ENCODE results near the gene ARHGDIB. TPM values are rescaled to one million over a fixed set of nuclear protein-coding genes. Genes with fewer than 3 reads are reported as not detected.

ARHGDIB gene
- total and polyA plus RNA-seq, 2 of the 4 experiments (the other 2 are of a cell fraction): 24.9 to 30.7 TPM

GRCh38 chr12:15004421-15004820 lies 43.0 kb upstream of the ARHGDIB start:
- intact Hi-C loops (cut with micrococcal nuclease): no loop called here
- Histone ChIP-seq H2AK9ac (replicated peaks; ENCODE audit: low read depth, low read length, poor library complexity) (no peak overlapping the region), H4K8ac (ENCODE audit: low read depth in 2 of 2, low read length in 2 of 2) (no peak overlapping the region), H4K91ac (ENCODE audit: insufficient read depth, low read depth, low read length) (no peak overlapping the region), H3K36me3 (ENCODE audit: control insufficient read depth, insufficient read depth, low read length) (no peaks in the 10 kb centered on the region), H3K27ac (ENCODE audit: insufficient read depth, low read length) (no peak overlapping the region), H4K5ac (ENCODE audit: low read depth, low read length) (no peak overlapping the region), H3K56ac (ENCODE audit: extremely low read depth, insufficient read depth, low read length) (no peak overlapping the region), H3K23ac (ENCODE audit: low read depth, low read length) (no peak overlapping the region), H4K20me1 (ENCODE audit: insufficient read depth, low read length) (no peaks in the 10 kb centered on the region), H3K79me1 (ENCODE audit: low read depth in 1 of 2, low read length in 2 of 2) (no peaks in the 10 kb centered on the region), H3K4me2 (ENCODE audit: low read depth, low read length) (no peak overlapping the region), H2BK120ac (ENCODE audit: low read depth, low read length) (no peak overlapping the region), H3K14ac (replicated peaks; ENCODE audit: low read depth, low read length) (no peak overlapping the region), H3K4ac (ENCODE audit: low read depth, low read length) (no peak overlapping the region), H3K4me1 (ENCODE audit: control insufficient read depth, insufficient read depth, low read length) (no peaks in the 10 kb centered on the region), H3K9me1 (ENCODE audit: insufficient read depth, low read length) (no peaks in the 10 kb centered on the region), H2AFZ (replicated peaks; ENCODE audit: low read length, poor library complexity) (no peak overlapping the region), H3K18ac (ENCODE audit: low read depth, low read length) (no peak overlapping the region), H3K4me3 (ENCODE audit: insufficient read depth, low read depth, low read length) (no peak overlapping the region), H2BK20ac (ENCODE audit: low read depth, low read length) (no peak overlapping the region), H3K27me3 (ENCODE audit: control insufficient read depth, insufficient read depth, low read length) (peaks cover 17% of the 10 kb centered on the region), H3K9ac (ENCODE audit: low read depth, low read length) (no peak overlapping the region), H2BK5ac (ENCODE audit: low read depth, low read length, poor library complexity, severe bottlenecking) (no peak overlapping the region), H2AK5ac (ENCODE audit: low read depth, low read length) (no peak overlapping the region), H2BK15ac (ENCODE audit: low read depth, low read length) (no peak overlapping the region), H3K9me3 (ENCODE audit: control insufficient read depth, insufficient read depth, low read length) (no peaks in the 10 kb centered on the region)
- dilution Hi-C loops (cut with HindIII; ENCODE audit: low sequenced_read_pairs, unreplicated experiment): no loop called here
- ATAC-seq (ENCODE audit: low read depth) (no peak), DNase-seq (no peak)
- no CpG with 5 or more reads among the region's 2 CpGs for WGBS, 2 experiments (ENCODE audit: extremely low coverage in 2 of 2, insufficient read length in 1 of 2)
- POLR2A ChIA-PET (ENCODE audit: unreplicated experiment): no interaction called here
- TF ChIP-seq NFE2L2 (IDR thresholded peaks at IDR 0.05; ENCODE audit: low read depth, low read length) (no peak), POLR2A (IDR thresholded peaks at IDR 0.05; ENCODE audit: low read depth, low read length) (no peak), RCOR1 (IDR thresholded peaks at IDR 0.05; ENCODE audit: insufficient replicate concordance, low read length) (no peak)
- no TSS peak for BruUV-seq (replicated peaks)
- CTCF ChIA-PET: no interaction called here
- in situ Hi-C loops (cut with MboI; ENCODE audit: low sequenced_read_pairs): no loop called here
